Measurements from ENCODE around the gene FUT9.

DNA sequence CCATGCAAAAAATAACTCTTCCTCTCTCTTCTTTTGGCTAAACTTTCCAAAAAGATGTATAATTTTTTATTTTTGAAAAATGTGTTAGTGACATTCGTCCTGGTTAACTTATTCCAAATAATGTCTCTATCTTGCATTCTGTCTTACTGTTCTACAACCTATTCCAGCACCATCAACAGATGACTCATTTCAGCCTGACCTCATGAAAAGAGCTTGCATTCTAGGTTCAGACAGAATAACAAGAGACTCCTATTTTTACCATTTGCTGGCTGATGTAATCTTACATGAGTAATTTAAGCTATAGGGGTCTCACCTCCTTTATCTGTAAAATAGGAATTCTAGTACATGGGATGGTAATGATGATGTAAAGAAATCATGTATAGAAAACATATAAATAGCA lies 109.0 kb downstream of the FUT9 start:
- TF ChIP-seq, protein P1, sequence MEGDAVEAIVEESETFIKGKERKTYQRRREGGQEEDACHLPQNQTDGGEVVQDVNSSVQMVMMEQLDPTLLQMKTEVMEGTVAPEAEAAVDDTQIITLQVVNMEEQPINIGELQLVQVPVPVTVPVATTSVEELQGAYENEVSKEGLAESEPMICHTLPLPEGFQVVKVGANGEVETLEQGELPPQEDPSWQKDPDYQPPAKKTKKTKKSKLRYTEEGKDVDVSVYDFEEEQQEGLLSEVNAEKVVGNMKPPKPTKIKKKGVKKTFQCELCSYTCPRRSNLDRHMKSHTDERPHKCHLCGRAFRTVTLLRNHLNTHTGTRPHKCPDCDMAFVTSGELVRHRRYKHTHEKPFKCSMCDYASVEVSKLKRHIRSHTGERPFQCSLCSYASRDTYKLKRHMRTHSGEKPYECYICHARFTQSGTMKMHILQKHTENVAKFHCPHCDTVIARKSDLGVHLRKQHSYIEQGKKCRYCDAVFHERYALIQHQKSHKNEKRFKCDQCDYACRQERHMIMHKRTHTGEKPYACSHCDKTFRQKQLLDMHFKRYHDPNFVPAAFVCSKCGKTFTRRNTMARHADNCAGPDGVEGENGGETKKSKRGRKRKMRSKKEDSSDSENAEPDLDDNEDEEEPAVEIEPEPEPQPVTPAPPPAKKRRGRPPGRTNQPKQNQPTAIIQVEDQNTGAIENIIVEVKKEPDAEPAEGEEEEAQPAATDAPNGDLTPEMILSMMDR (conservative IDR thresholded peaks at IDR 0.05; ENCODE audit: low read depth, low read length) = no peak
- TF ChIP-seq EZH2 (IDR thresholded peaks at IDR 0.05; ENCODE audit: low read length, unreplicated experiment) = no peak

Data from PC-3 (cell line).